Measurements from ENCODE around the gene SLC6A8. TPM values are rescaled to one million over a fixed set of nuclear protein-coding genes. Genes with fewer than 3 reads are reported as not detected.

The SLC6A8 gene
- total and polyA plus RNA-seq, 2 donors (not counting 3 experiments of a cell fraction or from before 2014, with no cell fraction given) = 22.7 to 23.6 TPM

DNA sequence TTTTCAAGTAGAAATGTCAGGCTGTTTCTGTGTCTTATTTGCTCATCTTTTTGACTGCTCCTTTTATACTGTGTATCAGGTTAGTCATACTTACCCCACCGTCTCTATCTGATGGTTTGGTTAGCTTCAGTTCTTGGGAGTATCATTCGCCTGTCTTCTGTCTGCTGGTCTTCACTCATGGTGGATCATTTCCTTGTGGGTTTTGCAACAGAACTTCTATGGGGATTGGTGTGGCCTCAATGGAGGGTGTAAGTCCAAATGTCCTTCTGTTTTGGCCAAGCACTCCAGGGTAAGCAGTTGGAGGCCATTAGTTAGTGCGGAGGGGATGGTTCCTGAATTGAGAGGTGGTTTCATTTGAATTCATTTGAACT is 44.1 kb downstream of the SLC6A8 start:
- H3K79me2 ChIP-seq (ENCODE audit: control insufficient read depth, insufficient read depth, low read length) = no peaks in the 10 kb centered on the region
- no peak overlapping the region for H3K4me3 ChIP-seq (replicated peaks in 1 of 3; ENCODE audit: insufficient read depth in 1 of 3, low read depth in 1 of 3, low read length in 3 of 3)
- no peak overlapping the region for H3K4me2 ChIP-seq (ENCODE audit: insufficient read depth, low read length)
- H2AFZ ChIP-seq (ENCODE audit: low read depth, low read length) = no peak overlapping the region
- no peaks in the 10 kb centered on the region for H3K9me1 ChIP-seq (replicated peaks; ENCODE audit: control insufficient read depth, extremely low read depth, insufficient read depth, low read length)
- no peaks in the 10 kb centered on the region for H4K20me1 ChIP-seq (replicated peaks; ENCODE audit: control insufficient read depth, extremely low read depth, insufficient read depth, low read length)
- no peaks in the 10 kb centered on the region for H3K27me3 ChIP-seq (ENCODE audit: control insufficient read depth in 2 of 2, insufficient read depth in 2 of 2, low read length in 2 of 2)
- H3K27ac ChIP-seq (ENCODE audit: insufficient read depth, low read depth, low read length) = no peak overlapping the region
- DNase-seq (ENCODE audit: low read depth, low spot score) (no peak), FAIRE-seq (no peak)
- CTCF ChIA-PET = no interaction called here
- H3K4me1 ChIP-seq (ENCODE audit: control insufficient read depth, extremely low read depth, insufficient read depth, low read length) = peaks cover 8% of the 10 kb centered on the region
- H3K9me3 ChIP-seq (replicated peaks; ENCODE audit: control insufficient read depth, insufficient read depth, low read length) = no peaks in the 10 kb centered on the region
- H3K9ac ChIP-seq (replicated peaks; ENCODE audit: extremely low read depth, insufficient read depth, low read length) = no peak overlapping the region
- intact Hi-C loops (cut with micrococcal nuclease) (no loop called here), dilution Hi-C loops (cut with MboI; ENCODE audit: extremely low pct_ligation_motif_present, low sequenced_read_pairs) (no loop called here)
- TF ChIP-seq CTCF (IDR thresholded peaks at IDR 0.05; ENCODE audit: extremely low read depth in 1 of 2, insufficient read depth in 1 of 2, low read depth in 1 of 2, low read length in 2 of 2) (no peak), MYC (IDR thresholded peaks at IDR 0.05; ENCODE audit: low read depth, low read length) (no peak), JUN (IDR thresholded peaks at IDR 0.05; ENCODE audit: borderline replicate concordance, insufficient read depth, insufficient read length, low read depth) (no peak), GATA2 (IDR thresholded peaks at IDR 0.05; ENCODE audit: insufficient read depth, insufficient read length, low read depth, low read length) (no peak), MAX (IDR thresholded peaks at IDR 0.05; ENCODE audit: insufficient read depth, insufficient read length) (no peak), EZH2 (IDR thresholded peaks at IDR 0.05; ENCODE audit: borderline replicate concordance, low read depth, low read length, severe bottlenecking) (no peak), FOS (IDR thresholded peaks at IDR 0.05; ENCODE audit: borderline replicate concordance, insufficient read depth, low read length) (no peak), POLR2AphosphoS5 (IDR thresholded peaks at IDR 0.05; ENCODE audit: insufficient read depth, low read depth, low read length) (no peak)
- no peaks in the 10 kb centered on the region for H3K36me3 ChIP-seq (ENCODE audit: control insufficient read depth in 2 of 2, extremely low read depth in 1 of 2, insufficient read depth in 2 of 2, low read length in 2 of 2)
- no TSS peak for BruUV-seq (replicated peaks)
- POLR2A ChIA-PET = no interaction called here
